ENCODE measurements around the gene NMT1.
"Not testable (repeated sequence)": the region's sequence is repeated elsewhere in the genome, so short reads cannot be mapped to it uniquely, and the experiment has no call there.

NMT1 gene

GRCh38 chr17:45038728-45039634 is 22.1 kb upstream of the NMT1 start:
- FAIRE-seq, result no peak

GRCh38 chr17:45040459-45040858 is 20.7 kb upstream of the NMT1 start:
- FAIRE-seq, result no peak

GRCh38 chr17:45042346-45043120 is 18.6 kb upstream of the NMT1 start:
- no peak for FAIRE-seq

GRCh38 chr17:45043813-45044540 is 17.1 kb upstream of the NMT1 start:
- FAIRE-seq, result no peak

GRCh38 chr17:45046537-45047125 is 14.5 kb upstream of the NMT1 start:
- no peak for FAIRE-seq

GRCh38 chr17:45048795-45049563 is 12.1 kb upstream of the NMT1 start:
- no peak for FAIRE-seq

GRCh38 chr17:45050481-45051059 is 10.5 kb upstream of the NMT1 start:
- no peak for FAIRE-seq

GRCh38 chr17:45051060-45051719 is 9.9 kb upstream of the NMT1 start, which contains the start of gene DCAKD:
Gene DCAKD (minus strand): TSS chr17:45051632. CDS start chr17:45034885, 16,747 bp downstream.
- no peak for FAIRE-seq

GRCh38 chr17:45051720-45052051 is 9.4 kb upstream of the NMT1 start:
- not testable (repeated sequence) for FAIRE-seq

- no peak for FAIRE-seq
These were observed 8.9 kb upstream of the NMT1 start for GRCh38 chr17:45052052-45052772.

GRCh38 chr17:45060382-45060796 is 728 bp upstream of the NMT1 start:
- no peak for FAIRE-seq

GRCh38 chr17:45061606-45062205 is 589 bp downstream of the NMT1 start:
- no peak for FAIRE-seq

- FAIRE-seq, result no peak
These were observed 2.1 kb downstream of the NMT1 start for GRCh38 chr17:45063198-45063597.

GRCh38 chr17:45067637-45068036 is 6.5 kb downstream of the NMT1 start:
- no peak for FAIRE-seq

GRCh38 chr17:45070001-45070400 is 8.9 kb downstream of the NMT1 start:
- no peak for FAIRE-seq

GRCh38 chr17:45070809-45071208 is 9.7 kb downstream of the NMT1 start:
- FAIRE-seq, result no peak

- FAIRE-seq, result no peak
These were observed 12.4 kb downstream of the NMT1 start for GRCh38 chr17:45073414-45074070.

GRCh38 chr17:45077643-45078042 is 16.5 kb downstream of the NMT1 start:
- no peak for FAIRE-seq

GRCh38 chr17:45081047-45081703 is 20.1 kb downstream of the NMT1 start:
- no peak for FAIRE-seq
